Activated naive CD8-positive, alpha-beta T cell treated with anti-CD3 and anti-CD28 coated beads, Interleukin-2, amount 10 ng/mL, durations not matched to agents 7 days and 5 days (primary cell): Measurements from ENCODE around the gene HMCN1. TPM values are rescaled to one million over a fixed set of nuclear protein-coding genes. Genes with fewer than 3 reads are reported as not detected.

ENCODE experiments used
- ATAC-seq: fragments of 150-1000 bp; cut with Tn5 transposase; one replicate; pipeline ENCODE4 v1.10.0; 2021; ENCODE audit warnings: low read depth, moderate library complexity
- POLR2A ChIA-PET: fragments of 350-600 bp; sonication (Branson Sonifier 250); formaldehyde crosslinking; loops from one replicate; lab custom pipeline; 2021; ENCODE audit warnings: antibody characterized with exemption; lab: Charles Lee
- DNase-seq: peaks from one replicate; pipeline ENCODE4 v3.0.0; 2021
- H3K27ac Mint-ChIP-seq: one replicate; pipeline ENCODE4 v1.8.0; 2022; ENCODE audit warnings: mild to moderate bottlenecking, mixed read lengths
- H3K27me3 Mint-ChIP-seq: one replicate; pipeline ENCODE4 v1.8.0; 2022; ENCODE audit warnings: mild to moderate bottlenecking, moderate library complexity, mixed read lengths
- H3K36me3 Mint-ChIP-seq: one replicate; pipeline ENCODE4 v1.8.0; 2021; ENCODE audit warnings: mild to moderate bottlenecking, mixed read lengths
- H3K4me1 Mint-ChIP-seq: one replicate; pipeline ENCODE4 v1.8.0; 2021; ENCODE audit warnings: mixed read lengths
- H3K4me3 Mint-ChIP-seq: one replicate; pipeline ENCODE4 v1.8.0; 2022; ENCODE audit warnings: mild to moderate bottlenecking, moderate library complexity, mixed read lengths
- H3K9me3 Mint-ChIP-seq: one replicate; pipeline ENCODE4 v1.8.0; 2021; ENCODE audit warnings: mixed read lengths
- total RNA-seq, 2 experiments: library from RNA; stranded (reverse); gene quantifications; one replicate each; pipeline ENCODE4 v1.2.3, GENCODE V29; 2021

HMCN1 gene
- total RNA-seq, 2 experiments from 2014 or later = 0.34 to 0.55 TPM

DNA sequence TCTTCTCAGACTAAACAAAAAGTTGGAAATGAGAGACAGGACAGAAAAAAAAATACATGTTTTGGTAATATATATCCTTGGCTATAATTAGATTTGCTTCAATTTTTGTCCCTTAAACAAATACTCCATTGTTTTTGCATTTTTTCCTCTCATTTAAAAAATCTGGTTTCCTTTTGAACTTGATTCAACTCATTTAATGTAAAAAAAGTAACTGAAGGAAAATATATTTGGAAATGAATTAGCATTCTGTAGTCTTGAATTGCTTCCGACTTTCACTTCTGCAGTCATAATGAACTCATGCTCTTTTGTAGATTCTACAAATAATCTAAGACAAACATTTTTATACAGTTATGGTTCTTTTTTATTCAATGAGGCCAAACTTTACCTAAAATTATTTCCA, 309.1 kb downstream of the HMCN1 start:
- POLR2A ChIA-PET = no interaction called here
- H3K27ac Mint-ChIP-seq = no peak overlapping the region
- no peaks in the 10 kb centered on the region for H3K36me3 Mint-ChIP-seq
- ATAC-seq (no peak), DNase-seq (no peak)
- no peak overlapping the region for H3K4me3 Mint-ChIP-seq
- H3K27me3 Mint-ChIP-seq = no peaks in the 10 kb centered on the region
- no peaks in the 10 kb centered on the region for H3K9me3 Mint-ChIP-seq
- H3K4me1 Mint-ChIP-seq = no peaks in the 10 kb centered on the region

DNA sequence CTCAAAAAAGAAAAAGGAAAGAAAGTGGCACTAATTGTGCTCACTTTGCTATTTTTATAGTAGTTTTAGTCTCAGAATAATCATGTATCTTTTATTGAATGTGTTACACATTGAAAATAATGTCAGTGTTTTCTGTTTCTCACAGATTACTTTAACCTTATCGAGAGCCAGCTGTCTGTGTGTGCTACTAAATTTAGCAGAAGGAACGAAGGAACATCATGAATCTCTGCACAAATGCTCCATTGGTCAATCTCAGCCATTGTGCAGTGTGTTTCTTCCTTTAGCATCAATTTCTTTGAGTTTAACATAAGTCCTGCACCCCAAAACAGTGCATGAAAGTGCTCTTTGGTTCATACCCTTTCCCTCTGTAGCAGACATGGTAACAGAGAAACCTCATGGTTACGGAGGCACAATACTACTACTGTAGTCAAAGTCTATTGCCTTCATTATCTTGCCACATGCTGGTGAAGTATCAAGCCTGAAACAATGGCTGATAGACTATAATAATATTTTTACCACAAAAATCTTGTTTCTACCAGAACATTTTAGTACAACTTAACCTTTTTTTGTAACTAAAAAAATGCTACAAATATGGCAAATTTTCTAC, 310.0 kb downstream of the HMCN1 start:
- Mint-ChIP-seq H3K36me3 (no peaks in the 10 kb centered on the region), H3K4me1 (no peaks in the 10 kb centered on the region), H3K9me3 (no peaks in the 10 kb centered on the region), H3K27ac (no peak overlapping the region), H3K27me3 (peaks cover 2% of the 10 kb centered on the region), H3K4me3 (no peak overlapping the region)
- no peak for ATAC-seq
- DNase-seq = no peak
- POLR2A ChIA-PET = no interaction called here

- Mint-ChIP-seq H3K27me3 (peaks cover 2% of the 10 kb centered on the region), H3K9me3 (no peaks in the 10 kb centered on the region), H3K27ac (no peak overlapping the region), H3K36me3 (no peaks in the 10 kb centered on the region), H3K4me3 (no peak overlapping the region), H3K4me1 (no peaks in the 10 kb centered on the region)
- POLR2A ChIA-PET = no interaction called here
- no peak for DNase-seq
- no peak for ATAC-seq
Measured at GRCh38 chr1:186046437-186047211, 312.4 kb downstream of the HMCN1 start.

DNA sequence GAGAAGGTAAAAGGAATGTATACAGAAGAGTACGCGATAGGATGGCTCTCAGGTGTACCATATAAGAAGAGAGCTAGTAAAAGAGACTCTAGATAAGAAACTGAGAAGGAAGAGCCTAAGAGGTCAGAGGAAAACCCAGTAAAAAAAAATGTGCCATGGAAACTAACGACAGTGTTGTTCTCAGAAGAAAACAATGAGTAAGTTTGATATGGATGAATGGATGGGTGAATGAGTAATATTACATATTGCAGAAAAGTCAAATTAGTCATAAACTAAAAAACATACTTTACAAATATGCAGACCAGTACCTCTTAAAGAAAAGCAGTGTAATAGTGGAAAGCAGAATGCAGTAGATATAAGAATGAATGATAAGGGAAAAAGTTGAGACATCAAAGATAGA, 316.2 kb downstream of the HMCN1 start:
- peaks cover 2% of the 10 kb centered on the region for H3K27me3 Mint-ChIP-seq
- H3K9me3 Mint-ChIP-seq = no peaks in the 10 kb centered on the region
- no peaks in the 10 kb centered on the region for H3K36me3 Mint-ChIP-seq
- DNase-seq (no peak), ATAC-seq (no peak)
- H3K4me3 Mint-ChIP-seq = no peak overlapping the region
- H3K4me1 Mint-ChIP-seq = no peaks in the 10 kb centered on the region
- no peak overlapping the region for H3K27ac Mint-ChIP-seq
- POLR2A ChIA-PET = no interaction called here

DNA sequence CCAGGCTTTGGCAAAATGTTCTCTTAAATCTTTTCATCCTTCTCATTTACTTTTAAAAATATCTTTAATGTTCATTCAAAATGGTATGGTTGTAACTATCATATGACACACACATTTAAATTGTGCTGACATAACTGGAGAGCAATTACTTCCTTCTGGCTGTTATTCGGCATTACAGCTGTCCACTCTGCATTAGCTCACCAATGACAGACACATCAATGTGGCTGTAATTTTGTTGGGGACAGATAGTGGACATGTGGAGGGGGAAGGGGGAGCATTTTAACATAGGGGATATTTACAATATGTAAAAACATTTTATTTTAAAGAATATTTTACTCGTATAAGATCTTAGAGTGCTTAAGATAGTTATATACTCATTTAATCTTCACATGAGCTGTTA, 319.8 kb downstream of the HMCN1 start:
- ATAC-seq = no peak
- no peak for DNase-seq
- no peaks in the 10 kb centered on the region for H3K4me1 Mint-ChIP-seq
- no peak overlapping the region for H3K4me3 Mint-ChIP-seq
- POLR2A ChIA-PET = no interaction called here
- H3K9me3 Mint-ChIP-seq = no peaks in the 10 kb centered on the region
- no peaks in the 10 kb centered on the region for H3K36me3 Mint-ChIP-seq
- H3K27me3 Mint-ChIP-seq = peaks cover under 1% of the 10 kb centered on the region
- H3K27ac Mint-ChIP-seq = no peak overlapping the region

GRCh38 chr1:186054932-186055331, 320.7 kb downstream of the HMCN1 start:
- Mint-ChIP-seq H3K36me3 (no peaks in the 10 kb centered on the region), H3K9me3 (no peaks in the 10 kb centered on the region), H3K27me3 (no peaks in the 10 kb centered on the region), H3K27ac (no peak overlapping the region), H3K4me1 (no peaks in the 10 kb centered on the region), H3K4me3 (no peak overlapping the region)
- no peak for ATAC-seq
- no peak for DNase-seq
- POLR2A ChIA-PET = no interaction called here

- H3K4me3 Mint-ChIP-seq = no peak overlapping the region
- no peak for DNase-seq
- no peak overlapping the region for H3K27ac Mint-ChIP-seq
- no peak for ATAC-seq
- no peaks in the 10 kb centered on the region for H3K36me3 Mint-ChIP-seq
- no peaks in the 10 kb centered on the region for H3K27me3 Mint-ChIP-seq
- H3K4me1 Mint-ChIP-seq = no peaks in the 10 kb centered on the region
- no peaks in the 10 kb centered on the region for H3K9me3 Mint-ChIP-seq
- POLR2A ChIA-PET = no interaction called here
Measured at GRCh38 chr1:186055846-186056245, 321.7 kb downstream of the HMCN1 start.

DNA sequence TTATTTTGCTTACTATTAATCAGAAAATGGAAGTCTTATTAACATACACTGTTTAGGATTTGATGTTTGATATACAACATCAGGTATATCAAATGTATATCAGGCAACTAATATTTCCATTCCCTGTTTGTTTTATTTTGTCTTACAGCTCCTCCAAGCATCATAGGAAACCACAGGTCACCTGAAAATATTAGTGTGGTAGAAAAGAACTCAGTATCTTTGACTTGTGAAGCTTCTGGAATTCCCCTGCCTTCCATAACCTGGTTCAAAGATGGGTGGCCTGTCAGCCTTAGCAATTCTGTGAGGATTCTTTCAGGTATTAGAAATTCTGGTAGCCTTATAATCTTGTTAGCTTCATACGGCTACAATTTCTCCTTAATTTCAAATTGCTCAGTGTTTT, 322.9 kb downstream of the HMCN1 start:
- no peaks in the 10 kb centered on the region for H3K27me3 Mint-ChIP-seq
- H3K36me3 Mint-ChIP-seq = no peaks in the 10 kb centered on the region
- no peaks in the 10 kb centered on the region for H3K4me1 Mint-ChIP-seq
- H3K27ac Mint-ChIP-seq = no peak overlapping the region
- no peak for DNase-seq
- H3K9me3 Mint-ChIP-seq = no peaks in the 10 kb centered on the region
- no peak overlapping the region for H3K4me3 Mint-ChIP-seq
- no peak for ATAC-seq
- POLR2A ChIA-PET = no interaction called here

- POLR2A ChIA-PET = no interaction called here
- Mint-ChIP-seq H3K27ac (no peak overlapping the region), H3K27me3 (no peaks in the 10 kb centered on the region), H3K4me3 (no peak overlapping the region), H3K4me1 (no peaks in the 10 kb centered on the region), H3K36me3 (no peaks in the 10 kb centered on the region), H3K9me3 (no peaks in the 10 kb centered on the region)
- no peak for ATAC-seq
- no peak for DNase-seq
Measured at GRCh38 chr1:186059311-186059710, 325.1 kb downstream of the HMCN1 start.

DNA sequence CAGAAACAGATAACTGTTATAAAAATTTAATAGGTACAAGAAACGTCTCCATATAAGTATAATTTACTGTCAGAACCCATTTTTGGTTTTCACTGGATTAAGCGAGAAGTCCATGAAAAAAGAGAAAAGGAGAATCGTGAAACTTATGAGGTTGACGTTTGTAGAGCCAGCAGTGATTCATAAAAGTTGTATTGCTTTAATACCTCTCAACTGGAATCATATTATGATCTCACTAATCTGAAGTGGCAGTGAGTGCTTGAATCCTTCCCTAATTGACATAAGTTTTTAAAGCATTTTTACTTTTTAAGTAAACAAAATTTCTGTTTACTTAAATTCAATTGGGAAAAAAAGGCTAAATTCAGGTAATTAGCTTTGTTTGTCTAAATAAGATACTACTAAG, 325.6 kb downstream of the HMCN1 start:
- POLR2A ChIA-PET = no interaction called here
- no peak overlapping the region for H3K4me3 Mint-ChIP-seq
- no peaks in the 10 kb centered on the region for H3K4me1 Mint-ChIP-seq

GRCh38 chr1:186060226-186060625, 326.0 kb downstream of the HMCN1 start:
- no peak overlapping the region for H3K27ac Mint-ChIP-seq
- no peak overlapping the region for H3K4me3 Mint-ChIP-seq
- H3K27me3 Mint-ChIP-seq = peaks cover under 1% of the 10 kb centered on the region
- no peaks in the 10 kb centered on the region for H3K4me1 Mint-ChIP-seq
- no peaks in the 10 kb centered on the region for H3K9me3 Mint-ChIP-seq
- ATAC-seq (no peak), DNase-seq (no peak)
- no peaks in the 10 kb centered on the region for H3K36me3 Mint-ChIP-seq
- POLR2A ChIA-PET = no interaction called here

More for the DNA sequence above, 325.6 kb downstream of the HMCN1 start:
- Mint-ChIP-seq H3K36me3 (no peaks in the 10 kb centered on the region), H3K9me3 (no peaks in the 10 kb centered on the region), H3K27me3 (no peaks in the 10 kb centered on the region), H3K27ac (no peak overlapping the region)
- ATAC-seq = no peak
- no peak for DNase-seq

DNA sequence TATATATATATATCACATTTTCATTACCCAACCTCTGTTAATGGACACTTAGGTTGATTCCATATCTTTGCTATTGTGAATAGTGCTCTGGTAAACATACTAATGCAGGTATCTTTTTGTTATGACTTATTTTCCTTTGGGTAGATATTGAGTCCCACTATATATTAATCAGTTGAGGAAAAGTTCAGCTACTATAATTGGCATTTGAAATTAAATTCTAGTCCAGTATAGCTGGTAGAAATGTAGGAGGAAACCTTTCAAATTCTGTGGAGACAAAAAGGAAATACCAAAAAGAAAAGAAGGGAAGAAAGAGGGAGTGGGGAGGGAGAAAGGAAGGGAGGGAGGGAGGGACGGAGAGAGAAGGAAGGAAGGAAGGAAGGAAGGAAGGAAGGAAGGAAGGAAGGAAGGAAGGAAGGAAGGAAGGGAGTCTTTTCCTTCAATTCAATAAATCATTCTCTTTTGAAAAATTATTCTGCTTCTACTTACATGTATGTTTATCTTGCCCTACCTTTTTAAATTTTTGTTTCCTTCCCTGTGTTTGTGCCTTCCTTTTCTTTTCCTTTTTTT, 329.0 kb downstream of the HMCN1 start:
- H3K4me3 Mint-ChIP-seq = no peak overlapping the region
- no peaks in the 10 kb centered on the region for H3K4me1 Mint-ChIP-seq
- no peaks in the 10 kb centered on the region for H3K9me3 Mint-ChIP-seq
- POLR2A ChIA-PET = no interaction called here
- no peaks in the 10 kb centered on the region for H3K36me3 Mint-ChIP-seq
- DNase-seq (no peak), ATAC-seq (no peak)
- no peak overlapping the region for H3K27ac Mint-ChIP-seq
- H3K27me3 Mint-ChIP-seq = peaks cover 2% of the 10 kb centered on the region

DNA sequence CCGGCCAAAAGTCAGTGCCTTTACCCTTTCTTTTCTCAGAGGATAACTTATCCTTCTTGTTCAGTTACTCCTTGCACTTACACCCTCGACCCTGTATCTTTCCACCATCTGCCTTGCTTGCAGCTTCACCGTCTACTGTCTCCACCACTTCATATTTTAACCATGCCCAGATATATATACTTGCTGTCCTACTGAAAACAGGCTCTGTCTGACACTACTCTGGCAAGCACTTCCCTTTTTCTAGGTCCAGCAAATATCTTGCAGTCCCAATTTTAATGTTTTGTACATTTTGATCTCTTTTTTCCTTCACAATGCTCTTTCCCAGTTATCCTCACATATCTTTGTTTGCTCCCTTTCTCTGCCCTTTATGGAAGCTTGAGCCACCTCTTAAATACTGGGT, 332.2 kb downstream of the HMCN1 start:
- H3K27ac Mint-ChIP-seq = no peak overlapping the region
- no peaks in the 10 kb centered on the region for H3K36me3 Mint-ChIP-seq
- POLR2A ChIA-PET = no interaction called here
- H3K9me3 Mint-ChIP-seq = no peaks in the 10 kb centered on the region
- H3K4me1 Mint-ChIP-seq = no peaks in the 10 kb centered on the region
- DNase-seq (no peak), ATAC-seq (no peak)
- H3K27me3 Mint-ChIP-seq = peaks cover 2% of the 10 kb centered on the region
- H3K4me3 Mint-ChIP-seq = no peak overlapping the region

DNA sequence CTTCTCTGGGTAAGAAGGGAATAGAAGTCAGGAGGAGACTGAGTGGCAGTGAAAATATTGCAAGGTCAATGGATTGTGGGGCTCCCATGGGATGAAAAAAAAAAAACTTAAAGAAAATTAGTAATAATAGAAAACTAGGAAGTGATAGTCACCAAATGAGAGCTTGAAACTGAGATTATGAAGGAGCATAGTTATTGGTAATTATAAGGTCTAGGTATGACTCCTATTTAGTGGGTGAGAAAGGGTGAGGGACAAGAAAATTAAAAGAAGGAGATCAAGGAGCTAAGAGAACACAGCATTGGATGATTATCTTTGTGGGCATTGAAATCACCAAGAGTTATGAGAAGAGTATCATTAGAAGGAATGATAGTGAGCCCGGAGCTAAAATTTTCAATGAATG, 339.5 kb downstream of the HMCN1 start:
- H3K4me3 Mint-ChIP-seq = no peak overlapping the region
- no peaks in the 10 kb centered on the region for H3K27me3 Mint-ChIP-seq
- H3K9me3 Mint-ChIP-seq = no peaks in the 10 kb centered on the region
- no peaks in the 10 kb centered on the region for H3K36me3 Mint-ChIP-seq
- POLR2A ChIA-PET = no interaction called here
- ATAC-seq = no peak
- H3K27ac Mint-ChIP-seq = no peak overlapping the region
- no peak for DNase-seq
- H3K4me1 Mint-ChIP-seq = no peaks in the 10 kb centered on the region
